T-cell (primary cell): ENCODE results near the gene TEX261. TPM values are rescaled to one million over a fixed set of nuclear protein-coding genes. Genes with fewer than 3 reads are reported as not detected.
A peak's percentile ranks its signal among the peaks of the same experiment; 100 is the strongest.
"Not testable (repeated sequence)": the region's sequence is repeated elsewhere in the genome, so short reads cannot be mapped to it uniquely, and the experiment has no call there.

Experiments used
- ATAC-seq, 4 experiments: fragments of 200-7000 bp in 3 of 4; fragments of 150-1000 bp in 1 of 4; cut with Tn5 transposase; replicated peaks in 1 of 4; 1 replicate in 3 of 4; 2 replicates in 1 of 4; pipeline ENCODE4 v1.10.0; 2021; ENCODE audit warnings: moderate library complexity in 3 of 4, mild to moderate bottlenecking in 2 of 4, moderate number of reproducible peaks in 1 of 4
- CTCF ChIA-PET, 2 donors: fragments of 300-600 bp; sonication (Branson Sonifier 250); formaldehyde crosslinking; loops; one replicate each; lab custom pipeline; 2022; ENCODE audit warnings: antibody characterized with exemption in 2 of 2; lab: Charles Lee
- POLR2A ChIA-PET, 2 donors: fragments of 300-600 bp; sonication (Branson Sonifier 250); formaldehyde crosslinking; loops; one replicate each; lab custom pipeline; 2022; ENCODE audit warnings: antibody characterized with exemption in 2 of 2; lab: Charles Lee
- DNase-seq, 35 experiments: peaks; one replicate each; pipeline versions ENCODE4 v3.0.0 to v3.0.0-alpha.2; 2013 to 2023
- H3K27ac ChIP-seq: one replicate; pipeline ENCODE4 v1.5.1; 2013; ENCODE audit warnings: low read length
- H3K27me3 ChIP-seq, 2 experiments: replicated peaks in 1 of 2; 1 replicate in 1 of 2; 2 replicates in 1 of 2; pipeline versions ENCODE4 v1.6.1 to v1.7.0; 2013; ENCODE audit warnings: low read length in 1 of 2, mixed read lengths in 1 of 2; ENCODE audit not compliant: control insufficient read depth in 2 of 2, insufficient read depth in 2 of 2; ENCODE audit errors: extremely low read depth in 1 of 2
- H3K36me3 ChIP-seq, 2 donors: 1 replicate in 1 of 2; 2 replicates in 1 of 2; pipeline versions ENCODE4 v1.6.1 to v1.7.0; 2013; ENCODE audit warnings: low read length in 1 of 2; ENCODE audit not compliant: control insufficient read depth in 2 of 2, insufficient read depth in 1 of 2; ENCODE audit errors: extremely low read depth in 1 of 2
- H3K4me1 ChIP-seq, 2 experiments: 1 replicate in 1 of 2; 2 replicates in 1 of 2; pipeline versions ENCODE4 v1.6.1 to v1.7.0; 2013; ENCODE audit warnings: low read length in 2 of 2, mixed read lengths in 1 of 2; ENCODE audit not compliant: insufficient read depth in 2 of 2, control insufficient read depth in 1 of 2; ENCODE audit errors: extremely low read depth in 1 of 2
- H3K4me3 ChIP-seq, 2 donors: 1 replicate in 1 of 2; 2 replicates in 1 of 2; pipeline versions ENCODE4 v1.5.1 to v1.7.0; 2013; ENCODE audit warnings: mild to moderate bottlenecking in 2 of 2, low read length in 1 of 2, moderate library complexity in 1 of 2; ENCODE audit not compliant: control insufficient read depth in 1 of 2; ENCODE audit errors: extremely low read depth in 1 of 2
- H3K9me3 ChIP-seq: 2 replicates; pipeline ENCODE4 v1.7.0; 2013
- H3K27ac Mint-ChIP-seq, 2 donors: one replicate each; pipeline ENCODE4 v1.8.0; 2020 to 2021; ENCODE audit warnings: mild to moderate bottlenecking in 2 of 2, mixed read lengths in 2 of 2
- H3K27me3 Mint-ChIP-seq, 2 donors: one replicate each; pipeline ENCODE4 v1.8.0; 2021 to 2022; ENCODE audit warnings: mixed read lengths in 2 of 2
- H3K36me3 Mint-ChIP-seq: one replicate; pipeline ENCODE4 v1.8.0; 2021; ENCODE audit warnings: mixed read lengths
- H3K4me1 Mint-ChIP-seq, 3 donors: one replicate each; pipeline ENCODE4 v1.8.0; 2020 to 2022; ENCODE audit warnings: mixed read lengths in 3 of 3, mild to moderate bottlenecking in 1 of 3
- H3K4me3 Mint-ChIP-seq, 3 donors: one replicate each; pipeline ENCODE4 v1.8.0; 2020 to 2022; ENCODE audit warnings: mild to moderate bottlenecking in 3 of 3, mixed read lengths in 3 of 3, moderate library complexity in 3 of 3
- H3K9me3 Mint-ChIP-seq, 3 donors: one replicate each; pipeline ENCODE4 v1.8.0; 2020 to 2022; ENCODE audit warnings: mixed read lengths in 3 of 3
- WGBS: methylation state at CpG from one replicate; pipeline ENCODE4 v1.1.5; 2013; ENCODE audit warnings: missing lambda C conversion rate; ENCODE audit not compliant: insufficient coverage; 5-methylcytosine and 5-hydroxymethylcytosine counted together
- total RNA-seq, 35 experiments: library from RNA in 6 of 35; stranded (reverse) in 6 of 35; fragments of 120-200 nt in 1 of 35; gene quantifications; one replicate each; pipeline versions ENCODE4 v1.2.1 to v1.2.4 and lab custom pipeline; 2013 to 2026

TEX261 gene
- total RNA-seq (10 to 100 TPM; 35.9 to 60.3 (median 48.1) TPM), total RNA-seq (lab: John Stamatoyannopoulos, UW) (22.3 to 91.2 (median 42.6) reads per million in 29 experiments)
- total RNA-seq (2013) = 25.1 TPM

- ChIA-PET CTCF (interaction anchor here in 1 of 2 donors (1.3 kb wide), 1 partner anchor 17 kb away, joined by 3 read pairs; no protein-coding TSS in a partner anchor), POLR2A (no interaction called here)
- H3K4me1 Mint-ChIP-seq = peaks cover 33 to 41% (median 36%) of the 10 kb centered on the region in 3 donors
These were observed at the start of gene TEX261 for GRCh38 chr2:70994699-70995425. Gene TEX261, minus strand, starts transcription at chr2:70994873. Its CDS starts 116 bp downstream, at chr2:70994757.

DNA sequence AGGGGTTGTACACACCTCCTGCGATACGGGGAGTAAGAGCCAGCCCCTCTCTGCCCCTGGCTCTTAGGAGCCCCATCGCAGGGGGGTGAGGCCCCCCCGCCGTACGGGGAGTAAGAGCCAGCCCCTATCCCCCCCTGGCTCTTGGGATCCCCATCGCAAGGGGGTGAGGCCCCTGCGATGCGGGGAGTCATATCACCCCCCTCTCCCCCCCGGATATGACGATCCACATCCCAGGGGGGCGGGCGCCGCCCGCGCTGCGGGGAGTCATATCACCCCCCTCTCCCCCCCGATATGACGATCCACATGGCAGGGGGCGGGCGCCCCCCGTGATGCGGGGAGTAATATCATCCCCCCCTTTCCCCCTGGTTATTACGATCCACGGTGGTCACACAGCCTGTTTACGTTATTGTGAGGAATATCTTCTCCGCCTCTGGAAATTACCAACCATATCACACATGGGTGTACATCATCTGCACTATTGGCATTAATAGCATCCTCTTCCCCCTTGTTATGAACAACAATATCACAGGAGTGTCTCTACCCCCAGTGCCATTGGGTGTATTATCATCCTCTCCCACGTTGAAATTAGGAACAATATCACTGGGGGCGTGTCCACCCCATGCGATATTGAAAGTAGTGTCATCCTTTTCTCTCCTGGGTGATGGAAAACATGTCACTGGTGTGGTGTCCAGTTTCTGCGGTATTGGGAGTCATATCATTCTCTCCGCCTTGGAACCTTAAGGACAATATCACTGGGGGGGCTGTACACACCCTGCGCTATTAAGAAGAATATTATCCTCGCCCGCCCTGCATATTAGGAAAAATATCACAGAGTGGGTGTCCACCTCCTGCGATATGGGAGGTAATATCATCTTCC is 49.1 kb upstream of the TEX261 start:
- H3K27ac ChIP-seq = no peak overlapping the region
- H3K4me3 ChIP-seq = no peak overlapping the region
- ATAC-seq (no peak), DNase-seq (no peak)
- ChIA-PET CTCF (no interaction called here), POLR2A (no interaction called here)
- no peaks in the 10 kb centered on the region for H3K27me3 ChIP-seq
- no peak overlapping the region for H3K27ac Mint-ChIP-seq
- 100% methylated on average over 2 of the region's 36 CpGs for WGBS
- no peaks in the 10 kb centered on the region for H3K36me3 Mint-ChIP-seq
- H3K9me3 ChIP-seq = no peaks in the 10 kb centered on the region
- H3K9me3 Mint-ChIP-seq = no peaks in the 10 kb centered on the region
- H3K36me3 ChIP-seq = no peaks in the 10 kb centered on the region
- no peaks in the 10 kb centered on the region for H3K4me1 Mint-ChIP-seq
- H3K27me3 Mint-ChIP-seq = peaks cover 12 to 20% of the 10 kb centered on the region in 2 donors
- H3K4me3 Mint-ChIP-seq = no peak overlapping the region
- no peaks in the 10 kb centered on the region for H3K4me1 ChIP-seq

More at GRCh38 chr2:70994699-70995425, at the start of gene TEX261:
- Mint-ChIP-seq H3K9me3 (no peaks in the 10 kb centered on the region), H3K27me3 (no peaks in the 10 kb centered on the region), H3K27ac (peak within 1 kb of the TSS; percentile 91 to 93), H3K4me3 (peak within 1 kb of the TSS; percentile 95 to 100 (median 97)), H3K36me3 (peaks cover 8% of the 10 kb centered on the region)
- peak; percentile 74 to 93 (median 85) for DNase-seq
- peak; percentile 95 to 98 (median 96) for ATAC-seq
- H3K4me3 ChIP-seq = peak within 1 kb of the TSS; percentile 95
- under 1% methylated on average over 64 of the region's 65 CpGs for WGBS
- peak within 1 kb of the TSS; percentile 59 for H3K27ac ChIP-seq
- no peaks in the 10 kb centered on the region for H3K27me3 ChIP-seq
- H3K9me3 ChIP-seq = no peaks in the 10 kb centered on the region
- H3K4me1 ChIP-seq = peaks cover 10 to 24% of the 10 kb centered on the region in 2 experiments
- peaks cover 9 to 20% of the 10 kb centered on the region in 2 donors for H3K36me3 ChIP-seq

DNA sequence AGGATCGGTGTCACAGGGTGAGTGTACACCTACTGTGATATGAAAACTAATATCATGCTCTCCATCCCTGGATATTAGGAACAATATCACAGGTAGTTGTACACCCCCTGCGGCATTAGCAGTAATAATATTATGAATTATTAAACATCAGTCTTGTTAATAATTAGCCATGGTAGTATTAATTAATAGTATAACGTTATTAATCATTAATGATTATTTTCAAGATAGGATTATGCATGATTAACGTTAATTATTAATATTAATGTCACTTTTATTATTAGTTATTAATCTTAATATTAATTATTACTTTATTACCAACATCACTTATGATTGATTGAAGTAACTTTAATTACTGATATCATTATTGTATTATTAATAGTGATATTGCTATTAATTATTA is 47.6 kb upstream of the TEX261 start:
- ATAC-seq = no peak
- Mint-ChIP-seq H3K27ac (no peak overlapping the region), H3K4me3 (no peak overlapping the region), H3K27me3 (peaks cover 15 to 20% of the 10 kb centered on the region in 2 donors), H3K36me3 (no peaks in the 10 kb centered on the region), H3K9me3 (no peaks in the 10 kb centered on the region), H3K4me1 (no peaks in the 10 kb centered on the region)
- Histone ChIP-seq H3K27me3 (no peaks in the 10 kb centered on the region), H3K9me3 (no peaks in the 10 kb centered on the region), H3K4me3 (no peak overlapping the region), H3K4me1 (no peaks in the 10 kb centered on the region), H3K36me3 (no peaks in the 10 kb centered on the region), H3K27ac (no peak overlapping the region)
- CTCF ChIA-PET = no interaction called here
- no peak for DNase-seq
- POLR2A ChIA-PET = no interaction called here
- WGBS = no CpG with 5 or more reads among the region's 4 CpGs

DNA sequence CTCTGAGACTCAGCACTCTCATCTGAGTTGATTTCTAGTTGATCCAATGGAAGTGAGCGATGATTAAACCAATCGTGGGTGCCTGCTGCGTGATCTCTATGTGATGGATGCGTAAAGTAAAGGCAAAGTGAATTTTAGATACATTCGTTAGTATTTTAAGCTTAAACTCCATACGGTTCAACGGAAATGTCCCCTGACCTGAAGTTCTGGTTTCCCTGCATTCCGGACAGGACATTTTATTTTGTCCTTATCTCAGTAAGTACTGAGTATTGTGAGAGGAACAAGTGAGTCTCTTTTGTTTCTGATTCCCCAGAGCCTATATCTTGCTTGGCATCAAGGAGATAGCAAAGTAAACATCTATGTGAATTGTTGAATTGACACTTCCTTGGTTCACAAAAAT is 41.6 kb upstream of the TEX261 start:
- no CpG with 5 or more reads among the region's 8 CpGs for WGBS
- H3K27ac ChIP-seq, POLR2A ChIA-PET, H3K36me3 ChIP-seq, H3K4me1 ChIP-seq, H3K4me3 Mint-ChIP-seq, H3K27ac Mint-ChIP-seq, CTCF ChIA-PET, H3K27me3 ChIP-seq, H3K36me3 Mint-ChIP-seq, DNase-seq, H3K9me3 ChIP-seq, H3K4me1 Mint-ChIP-seq, H3K4me3 ChIP-seq, ATAC-seq, H3K9me3 Mint-ChIP-seq: not testable (repeated sequence)
- peaks cover 21 to 28% of the 10 kb centered on the region in 2 donors for H3K27me3 Mint-ChIP-seq

- H3K27ac ChIP-seq, H3K4me1 Mint-ChIP-seq, H3K4me3 Mint-ChIP-seq, ATAC-seq, H3K27me3 ChIP-seq, POLR2A ChIA-PET, H3K27me3 Mint-ChIP-seq, H3K4me3 ChIP-seq, H3K36me3 ChIP-seq, H3K4me1 ChIP-seq, H3K9me3 ChIP-seq, H3K36me3 Mint-ChIP-seq, H3K9me3 Mint-ChIP-seq: not testable (repeated sequence)
- peak overlapping the region; percentile 56 to 74 for H3K27ac Mint-ChIP-seq
- CTCF ChIA-PET = interaction anchor here in 1 of 2 donors (0.9 kb wide), 1 partner anchor 44 kb away, joined by 3 read pairs; the partner anchor contains the start of gene NAGK
- peak; percentile 26 to 66 (median 47) for DNase-seq
- WGBS = 62% methylated on average over 9 of the region's 15 CpGs
These were observed 29.0 kb upstream of the TEX261 start for GRCh38 chr2:71023553-71024243.

DNA sequence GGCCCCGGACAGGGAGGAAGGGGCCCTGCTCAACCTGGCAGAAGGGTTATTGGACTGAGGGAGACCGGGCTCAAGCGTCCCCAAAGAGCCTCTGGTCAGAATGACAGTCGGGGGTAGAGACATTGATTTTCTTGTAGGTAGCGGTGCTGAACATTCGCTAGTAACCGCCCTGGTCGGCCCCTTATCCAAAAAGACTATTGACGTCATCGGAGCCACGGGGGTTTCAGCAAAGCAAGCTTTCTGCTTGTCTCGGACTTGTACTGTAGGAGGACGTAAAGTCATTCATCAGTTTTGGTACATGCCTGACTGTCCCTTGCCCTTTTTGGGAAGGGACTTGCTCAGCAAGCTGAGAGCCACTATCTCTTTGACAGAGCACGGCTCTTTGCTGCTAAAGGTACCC is 26.7 kb upstream of the TEX261 start:
- H3K4me1 Mint-ChIP-seq, H3K9me3 ChIP-seq, H3K4me3 ChIP-seq, H3K27me3 ChIP-seq, H3K4me1 ChIP-seq, POLR2A ChIA-PET, DNase-seq, H3K36me3 ChIP-seq, H3K27me3 Mint-ChIP-seq, H3K36me3 Mint-ChIP-seq, H3K9me3 Mint-ChIP-seq, H3K27ac ChIP-seq, H3K27ac Mint-ChIP-seq, H3K4me3 Mint-ChIP-seq, ATAC-seq: not testable (repeated sequence)
- 85% methylated on average over 11 of the region's 14 CpGs for WGBS
- CTCF ChIA-PET = interaction anchor here in 1 of 2 donors (0.6 kb wide), 1 partner anchor 57 kb away, joined by 5 read pairs; no protein-coding TSS in a partner anchor
